Lower lobe of right lung (tissue), 2 donors: ENCODE measurements around the gene HTRA2. TPM values are rescaled to one million over a fixed set of nuclear protein-coding genes. Genes with fewer than 3 reads are reported as not detected.

Experiments used
- ATAC-seq, 2 donors: fragments of 200-7000 bp; cut with Tn5 transposase; one replicate each; pipeline ENCODE4 v1.9.1; 2020 to 2022; ENCODE audit warnings: mild to moderate bottlenecking in 2 of 2, moderate library complexity in 2 of 2
- DNase-seq: peaks from one replicate; pipeline ENCODE4 v3.0.0-alpha.2; 2020
- H3K27ac ChIP-seq: fragments of 200-600 bp; one replicate; pipeline ENCODE4 v1.8.0; 2022
- H3K27me3 ChIP-seq: fragments of 200-600 bp; one replicate; pipeline ENCODE4 v1.8.0; 2022; ENCODE audit warnings: low read depth
- H3K36me3 ChIP-seq: fragments of 200-600 bp; one replicate; pipeline ENCODE4 v1.8.0; 2022; ENCODE audit warnings: mild to moderate bottlenecking
- H3K4me1 ChIP-seq: fragments of 200-600 bp; one replicate; pipeline ENCODE4 v1.8.0; 2022
- H3K4me3 ChIP-seq: fragments of 200-600 bp; one replicate; pipeline ENCODE4 v1.8.0; 2022; ENCODE audit warnings: mild to moderate bottlenecking
- H3K9me3 ChIP-seq: fragments of 200-600 bp; one replicate; pipeline ENCODE4 v1.8.0; 2022
- intact Hi-C: fragments of 100-400 bp; cut with DNase I; formaldehyde crosslinking; loops from one replicate; pipeline ENCODE4 v1.11.0; 2022
- total RNA-seq: library from RNA; stranded (reverse); fragmentation: NEBNext Ultra II Directional; extraction: Animal tissue kit (Norgen Biotek cat#: 25700); gene quantifications from one replicate; pipeline ENCODE4 v1.2.1, GENCODE V29; 2021
- TF ChIP-seq, protein P1 (sequence below): fragments of 200-600 bp; IDR thresholded peaks from one replicate; pipeline ENCODE4 v1.8.0; 2022; ENCODE audit warnings: antibody characterized with exemption, mild to moderate bottlenecking
- donor health status: DM: no; HTN: yes; CAD: no; lungs with severe emphysema.

HTRA2 gene
- total RNA-seq, 1 donor from 2014 or later, result 34.3 TPM

DNA sequence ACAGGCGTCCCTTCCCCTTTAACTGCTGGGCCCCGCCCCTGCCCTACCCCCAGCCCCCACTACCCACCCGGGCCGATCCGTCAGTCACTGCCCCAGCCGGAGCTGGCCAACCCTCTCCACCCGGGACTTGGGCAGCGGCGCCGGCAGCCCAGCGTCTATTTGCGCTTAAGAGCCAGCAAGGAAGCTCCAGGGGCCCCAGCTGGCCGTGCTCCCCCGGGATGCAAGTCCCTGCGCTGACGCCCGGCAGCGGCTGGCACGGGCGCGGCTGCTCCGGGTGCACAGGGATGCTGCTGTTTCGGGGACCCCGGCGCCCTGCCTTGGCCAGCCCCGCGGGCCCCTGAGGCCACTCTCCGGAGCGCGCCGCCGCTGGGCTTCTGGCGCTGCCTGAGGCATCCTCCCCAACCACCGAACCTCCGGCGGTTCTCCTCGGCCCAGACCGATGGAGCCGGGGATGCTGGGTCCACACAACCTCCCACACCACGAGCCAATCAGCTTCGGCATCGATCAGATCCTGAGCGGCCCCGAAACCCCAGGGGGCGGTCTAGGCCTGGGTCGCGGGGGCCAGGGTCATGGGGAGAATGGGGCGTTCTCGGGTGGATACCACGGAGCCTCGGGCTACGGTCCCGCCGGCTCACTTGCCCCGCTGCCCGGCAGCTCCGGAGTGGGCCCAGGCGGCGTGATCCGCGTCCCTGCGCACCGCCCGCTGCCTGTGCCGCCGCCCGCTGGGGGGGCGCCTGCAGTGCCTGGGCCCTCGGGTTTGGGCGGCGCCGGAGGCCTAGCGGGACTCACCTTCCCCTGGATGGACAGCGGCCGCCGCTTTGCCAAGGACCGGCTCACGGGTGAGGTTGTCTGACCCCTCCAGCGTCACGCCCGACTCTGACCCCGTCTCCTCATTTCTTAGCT lies 15.1 kb upstream of the HTRA2 start, which contains the start of gene TLX2:
Gene TLX2 (plus strand): TSS at position 83 of the 903 bp plus-strand sequence. CDS start 357 bp downstream, at position 440.
- Histone ChIP-seq H3K27me3 (peaks cover 99% of the 10 kb centered on the region), H3K27ac (no peak within 1 kb of the TSS), H3K4me1 (peaks cover 31% of the 10 kb centered on the region), H3K36me3 (no peaks in the 10 kb centered on the region), H3K4me3 (peak within 1 kb of the TSS; percentile 47), H3K9me3 (no peaks in the 10 kb centered on the region)
- no peak for ATAC-seq
- TF ChIP-seq, protein P1, sequence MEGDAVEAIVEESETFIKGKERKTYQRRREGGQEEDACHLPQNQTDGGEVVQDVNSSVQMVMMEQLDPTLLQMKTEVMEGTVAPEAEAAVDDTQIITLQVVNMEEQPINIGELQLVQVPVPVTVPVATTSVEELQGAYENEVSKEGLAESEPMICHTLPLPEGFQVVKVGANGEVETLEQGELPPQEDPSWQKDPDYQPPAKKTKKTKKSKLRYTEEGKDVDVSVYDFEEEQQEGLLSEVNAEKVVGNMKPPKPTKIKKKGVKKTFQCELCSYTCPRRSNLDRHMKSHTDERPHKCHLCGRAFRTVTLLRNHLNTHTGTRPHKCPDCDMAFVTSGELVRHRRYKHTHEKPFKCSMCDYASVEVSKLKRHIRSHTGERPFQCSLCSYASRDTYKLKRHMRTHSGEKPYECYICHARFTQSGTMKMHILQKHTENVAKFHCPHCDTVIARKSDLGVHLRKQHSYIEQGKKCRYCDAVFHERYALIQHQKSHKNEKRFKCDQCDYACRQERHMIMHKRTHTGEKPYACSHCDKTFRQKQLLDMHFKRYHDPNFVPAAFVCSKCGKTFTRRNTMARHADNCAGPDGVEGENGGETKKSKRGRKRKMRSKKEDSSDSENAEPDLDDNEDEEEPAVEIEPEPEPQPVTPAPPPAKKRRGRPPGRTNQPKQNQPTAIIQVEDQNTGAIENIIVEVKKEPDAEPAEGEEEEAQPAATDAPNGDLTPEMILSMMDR, result no peak
- intact Hi-C loops, result no loop called here
- DNase-seq, result no peak

DNA sequence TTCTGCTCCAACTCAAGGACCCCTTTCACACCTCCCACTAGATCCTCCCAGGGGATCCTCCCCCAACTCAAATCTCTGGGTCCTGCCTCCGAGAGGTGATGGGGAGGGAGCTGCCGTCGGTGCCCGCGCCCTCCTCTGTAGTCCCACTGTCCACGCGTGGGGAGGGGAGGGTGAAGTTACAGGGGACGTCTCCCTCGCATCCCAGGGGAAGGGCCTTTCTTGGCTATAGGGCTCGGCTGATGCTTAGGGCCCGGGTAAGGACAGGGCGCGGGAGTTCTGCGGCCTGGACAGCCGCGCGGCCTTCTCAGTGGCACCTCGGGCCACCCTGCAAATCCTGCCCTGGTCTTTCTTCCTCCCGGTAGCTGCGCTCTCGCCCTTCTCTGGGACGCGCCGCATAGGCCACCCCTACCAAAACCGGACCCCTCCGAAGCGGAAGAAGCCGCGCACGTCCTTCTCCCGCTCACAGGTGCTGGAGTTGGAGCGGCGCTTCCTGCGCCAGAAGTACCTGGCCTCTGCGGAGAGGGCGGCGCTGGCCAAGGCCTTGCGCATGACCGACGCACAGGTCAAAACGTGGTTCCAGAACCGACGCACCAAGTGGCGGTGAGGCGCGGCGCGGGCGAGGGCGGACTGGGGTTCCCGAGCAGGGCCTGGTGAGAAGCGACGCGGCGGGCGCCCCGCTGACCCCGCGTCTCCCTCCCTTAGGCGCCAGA lies 14.3 kb upstream of the HTRA2 start:
- Histone ChIP-seq H3K36me3 (no peaks in the 10 kb centered on the region), H3K9me3 (no peaks in the 10 kb centered on the region), H3K4me1 (peaks cover 31% of the 10 kb centered on the region), H3K27me3 (peaks cover 98% of the 10 kb centered on the region), H3K4me3 (peak overlapping the region; percentile 47), H3K27ac (no peak overlapping the region)
- ATAC-seq, result peak; percentile 49 to 56
- intact Hi-C loops, result no loop called here
- DNase-seq, result no peak
- TF ChIP-seq, protein P1, result no peak

DNA sequence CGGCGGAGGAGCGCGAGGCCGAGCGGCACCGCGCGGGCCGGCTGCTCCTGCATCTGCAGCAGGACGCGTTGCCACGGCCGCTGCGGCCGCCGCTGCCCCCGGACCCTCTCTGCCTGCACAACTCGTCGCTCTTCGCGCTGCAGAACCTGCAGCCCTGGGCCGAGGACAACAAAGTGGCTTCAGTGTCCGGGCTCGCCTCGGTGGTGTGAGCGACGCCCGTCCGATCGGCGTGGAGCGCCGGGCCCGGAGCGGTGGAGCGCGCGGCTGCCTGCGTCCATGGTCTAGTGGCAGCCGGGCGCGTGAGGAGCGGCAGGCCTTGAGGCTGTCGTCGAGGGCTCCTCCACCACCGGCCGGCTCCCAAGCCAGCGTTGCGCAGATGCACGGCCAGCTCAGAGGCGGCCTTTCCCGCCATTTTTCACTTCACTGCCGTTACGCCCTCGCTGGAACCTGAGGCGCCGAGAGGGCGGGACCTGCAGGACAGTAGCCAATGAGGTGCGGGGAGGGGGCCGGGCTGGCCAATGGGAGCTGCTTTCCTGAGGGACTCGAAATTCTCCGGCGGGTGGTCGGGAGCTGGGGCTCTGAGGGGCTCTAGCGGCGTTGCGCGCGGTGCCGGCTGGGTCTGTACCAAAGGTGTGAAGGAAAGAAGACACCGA lies 13.6 kb upstream of the HTRA2 start:
- intact Hi-C loops, result no loop called here
- peaks cover 97% of the 10 kb centered on the region for H3K27me3 ChIP-seq
- H3K27ac ChIP-seq, result no peak overlapping the region
- DNase-seq, result peak; percentile 74
- H3K36me3 ChIP-seq, result no peaks in the 10 kb centered on the region
- H3K4me1 ChIP-seq, result peaks cover 31% of the 10 kb centered on the region
- H3K9me3 ChIP-seq, result no peaks in the 10 kb centered on the region
- TF ChIP-seq, protein P1, result no peak
- ATAC-seq, result peak; percentile 79 to 87
- peak overlapping the region; percentile 47 for H3K4me3 ChIP-seq

DNA sequence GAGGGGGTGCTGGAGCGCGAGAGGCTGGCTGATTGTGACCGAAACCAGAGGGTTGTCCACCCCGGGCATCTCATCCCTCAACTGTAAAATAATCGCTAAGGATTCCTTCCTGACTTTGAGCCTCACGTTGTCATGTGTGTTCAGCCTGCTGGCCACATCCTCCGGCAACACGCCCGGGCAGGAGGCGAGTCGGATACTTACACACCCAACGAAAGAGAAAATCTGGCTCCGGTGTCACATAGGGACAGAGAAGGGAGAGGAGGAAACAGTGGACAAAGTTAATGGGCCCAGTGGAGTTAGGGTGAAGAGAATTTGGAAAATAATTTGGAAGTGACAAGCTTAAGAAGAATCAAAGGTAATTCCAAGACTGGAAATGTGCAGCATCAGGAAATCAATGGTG lies 13.1 kb upstream of the HTRA2 start:
- peaks cover 31% of the 10 kb centered on the region for H3K4me1 ChIP-seq
- H3K27me3 ChIP-seq, result peaks cover 94% of the 10 kb centered on the region
- TF ChIP-seq, protein P1, result no peak
- no peaks in the 10 kb centered on the region for H3K9me3 ChIP-seq
- no peaks in the 10 kb centered on the region for H3K36me3 ChIP-seq
- intact Hi-C loops, result no loop called here
- H3K4me3 ChIP-seq, result peak overlapping the region; percentile 47
- no peak overlapping the region for H3K27ac ChIP-seq
- DNase-seq (no peak), ATAC-seq (no peak)

DNA sequence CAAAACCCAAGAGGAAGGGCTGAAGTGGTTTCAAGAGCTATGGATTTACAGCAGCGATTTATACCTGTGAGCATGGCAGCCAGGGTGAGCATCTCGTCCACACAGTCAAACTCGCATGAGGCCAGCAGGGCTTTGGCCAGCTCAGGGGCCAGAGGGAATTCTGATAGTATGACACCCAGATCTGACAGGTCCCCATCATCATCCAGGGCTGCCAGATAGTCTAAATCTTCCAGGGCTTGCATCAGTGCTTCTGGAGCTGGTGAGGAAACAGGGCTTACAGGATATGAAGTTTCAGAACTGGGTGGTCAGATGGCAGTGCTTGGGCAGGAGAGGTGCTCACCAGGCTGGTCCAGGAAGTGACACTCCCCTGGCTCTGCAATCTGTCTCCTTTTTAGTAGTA lies 7.2 kb upstream of the HTRA2 start:
- Histone ChIP-seq H3K27ac (no peak overlapping the region), H3K36me3 (peaks cover 21% of the 10 kb centered on the region), H3K4me3 (no peak overlapping the region), H3K9me3 (no peaks in the 10 kb centered on the region), H3K27me3 (peaks cover 35% of the 10 kb centered on the region), H3K4me1 (no peaks in the 10 kb centered on the region)
- DNase-seq, result no peak
- intact Hi-C loops, result no loop called here
- TF ChIP-seq, protein P1, result no peak
- ATAC-seq, result no peak
